Loucy (cell line): ENCODE data around the gene KBTBD4.

Source experiments
- EZH2phosphoT487 ChIP-seq: fragments of 200-600 bp; IDR thresholded peaks from 2 replicates; pipeline ENCODE4 v1.6.1; 2018; ENCODE audit warnings: antibody characterized with exemption, mild to moderate bottlenecking, moderate library complexity, borderline replicate concordance
- TF ChIP-seq, protein P1 (sequence below): fragments of 200-600 bp; sonication (generic); conservative IDR thresholded peaks from 2 replicates; pipeline ENCODE4 v1.5.1; 2014; ENCODE audit warnings: mild to moderate bottlenecking, antibody characterized with exemption, low read length

GRCh38 chr11:47560426-47560825, 18.3 kb downstream of the KBTBD4 start:
- TF ChIP-seq, protein P1, sequence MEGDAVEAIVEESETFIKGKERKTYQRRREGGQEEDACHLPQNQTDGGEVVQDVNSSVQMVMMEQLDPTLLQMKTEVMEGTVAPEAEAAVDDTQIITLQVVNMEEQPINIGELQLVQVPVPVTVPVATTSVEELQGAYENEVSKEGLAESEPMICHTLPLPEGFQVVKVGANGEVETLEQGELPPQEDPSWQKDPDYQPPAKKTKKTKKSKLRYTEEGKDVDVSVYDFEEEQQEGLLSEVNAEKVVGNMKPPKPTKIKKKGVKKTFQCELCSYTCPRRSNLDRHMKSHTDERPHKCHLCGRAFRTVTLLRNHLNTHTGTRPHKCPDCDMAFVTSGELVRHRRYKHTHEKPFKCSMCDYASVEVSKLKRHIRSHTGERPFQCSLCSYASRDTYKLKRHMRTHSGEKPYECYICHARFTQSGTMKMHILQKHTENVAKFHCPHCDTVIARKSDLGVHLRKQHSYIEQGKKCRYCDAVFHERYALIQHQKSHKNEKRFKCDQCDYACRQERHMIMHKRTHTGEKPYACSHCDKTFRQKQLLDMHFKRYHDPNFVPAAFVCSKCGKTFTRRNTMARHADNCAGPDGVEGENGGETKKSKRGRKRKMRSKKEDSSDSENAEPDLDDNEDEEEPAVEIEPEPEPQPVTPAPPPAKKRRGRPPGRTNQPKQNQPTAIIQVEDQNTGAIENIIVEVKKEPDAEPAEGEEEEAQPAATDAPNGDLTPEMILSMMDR: no peak
- no peak for TF ChIP-seq EZH2phosphoT487
